Psoas muscle (tissue), 8 donors: Measurements from ENCODE around the gene FLNC. TPM values are rescaled to one million over a fixed set of nuclear protein-coding genes. Genes with fewer than 3 reads are reported as not detected.

Experiments used
- ATAC-seq, 4 donors: fragments of 200-7000 bp; cut with Tn5 transposase; one replicate each; pipeline ENCODE4 v1.9.1; 2020; ENCODE audit warnings: moderate library complexity in 3 of 4, mild to moderate bottlenecking in 2 of 4
- DNase-seq, 2 donors: peaks; one replicate each; pipeline ENCODE4 v3.0.0-alpha.2; 2020
- H3K27ac ChIP-seq: fragments of 200-600 bp; one replicate; pipeline ENCODE4 v1.8.0; 2022
- H3K27me3 ChIP-seq, 3 donors: fragments of 200-600 bp in 1 of 3; one replicate each; pipeline versions ENCODE4 v1.6.1 to v1.8.0; 2013 to 2022; ENCODE audit warnings: low read length in 2 of 3, mild to moderate bottlenecking in 2 of 3, moderate library complexity in 1 of 3; ENCODE audit not compliant: insufficient read depth in 3 of 3
- H3K36me3 ChIP-seq, 2 donors: fragments of 200-600 bp in 1 of 2; one replicate each; pipeline versions ENCODE4 v1.6.1 to v1.8.0; 2013 to 2022; ENCODE audit warnings: low read depth in 1 of 2, mild to moderate bottlenecking in 1 of 2, moderate library complexity in 1 of 2; ENCODE audit not compliant: insufficient read depth in 1 of 2
- H3K4me1 ChIP-seq: fragments of 200-600 bp; one replicate; pipeline ENCODE4 v1.8.0; 2022
- H3K4me3 ChIP-seq: fragments of 200-600 bp; one replicate; pipeline ENCODE4 v1.8.0; 2022; ENCODE audit warnings: mild to moderate bottlenecking
- H3K9me3 ChIP-seq: fragments of 200-600 bp; one replicate; pipeline ENCODE4 v1.8.0; 2022
- CTCF ChIP-seq: fragments of 200-600 bp; IDR thresholded peaks from one replicate; pipeline ENCODE4 v1.8.0; 2022; ENCODE audit warnings: antibody characterized with exemption
- WGBS, 3 donors: extraction: QIAGEN DNeasy Blood & Tissue Kit; methylation state at CpG; one replicate each; pipeline versions ENCODE4 v1.1.6 to v1.1.7; 2013; 5-methylcytosine and 5-hydroxymethylcytosine counted together
- intact Hi-C, 2 donors: fragments of 100-400 bp; cut with DNase I; formaldehyde crosslinking; loops; one replicate each; pipeline versions ENCODE4 v1.11.0 to v1.14.2; 2022
- polyA plus RNA-seq, 3 donors: library from polyadenylated mRNA; stranded (reverse); fragments of 200-250 nt; gene quantifications; one replicate each; pipeline ENCODE4 v1.2.3, GENCODE V29; 2013
- total RNA-seq, 4 donors: library from RNA; stranded (reverse); fragmentation: NEBNext Ultra II Directional in 2 of 4; extraction: Animal tissue kit (Norgen Biotek cat#: 25700) in 2 of 4; gene quantifications; one replicate each; pipeline versions ENCODE4 v1.2.1 to v1.2.4, GENCODE V29; 2021 to 2023
- donor health status: healthy with polysubstance abuse.
- donor health status: DM: no; HTN: no; CAD: no; lungs with moderate emphysema.
- donor health status: Bipolar disorder and iron deficiency.
- donor health status: healthy.
- donor health status: DM: yes; HTN: yes; CAD: no.
- donor health status: DM: no; HTN: no; CAD: no.
- donor health status: DM: no; HTN: no; CAD: no.
- donor health status: DM: yes; HTN: yes; CAD: no.

The FLNC gene
- total and polyA plus RNA-seq, 7 donors, result 1,080 to 6,311 (median 4,011) TPM

DNA sequence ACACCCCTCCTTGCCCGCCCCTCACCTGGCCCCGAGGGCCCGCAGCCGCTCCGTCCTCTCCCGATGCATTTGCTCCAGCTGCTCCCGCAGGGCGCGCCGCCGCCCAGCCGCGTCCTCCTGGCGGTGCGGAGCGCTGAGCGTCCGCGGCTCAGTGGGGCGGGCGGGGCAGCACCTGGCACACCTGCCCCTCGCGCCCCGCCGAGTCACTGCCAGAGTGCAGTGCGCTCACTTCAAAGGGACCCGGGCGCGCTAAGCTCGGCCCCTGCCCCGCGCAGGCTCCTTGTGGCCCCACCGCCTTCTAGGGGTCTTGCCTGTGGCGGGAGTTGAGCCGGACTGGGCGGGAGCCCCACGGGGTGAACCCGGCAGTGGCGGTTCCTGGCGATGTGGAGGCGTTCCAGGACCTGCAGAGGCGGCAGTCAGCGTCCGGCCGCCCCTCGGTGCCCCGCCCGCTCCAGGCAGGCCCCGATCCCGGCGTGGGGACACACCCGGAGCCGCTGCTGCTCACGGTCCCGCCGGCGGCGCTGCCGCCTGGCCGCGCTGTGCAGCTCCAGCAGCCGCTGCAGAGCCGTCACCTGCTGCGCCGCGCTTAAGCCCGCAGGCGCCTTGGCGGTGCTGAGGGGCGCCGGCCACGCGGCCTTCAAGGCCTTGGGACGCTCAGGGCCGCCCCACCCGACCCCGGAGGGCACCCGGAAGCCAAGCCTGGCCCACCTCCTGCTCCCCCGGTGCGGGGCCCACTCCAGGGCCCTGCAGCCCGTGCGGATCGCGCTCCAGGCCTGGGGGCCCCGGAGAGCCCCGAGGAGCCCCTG, 39.1 kb downstream of the FLNC start:
- no peak for TF ChIP-seq CTCF
- 0 to 1% (median 1%) methylated on average over 47 to 86 of the region's 86 CpGs for WGBS, 3 donors
- intact Hi-C loops, result no loop called here
- no peaks in the 10 kb centered on the region for H3K9me3 ChIP-seq
- H3K27ac ChIP-seq, result peak overlapping the region; percentile 42
- peak; percentile 9 to 41 (median 20) for ATAC-seq
- DNase-seq, result peak; percentile 70 to 85
- H3K36me3 ChIP-seq, result peaks cover 0 to 8% of the 10 kb centered on the region in 2 donors
- peak overlapping the region; percentile 73 for H3K4me3 ChIP-seq
- peaks cover 8% of the 10 kb centered on the region for H3K4me1 ChIP-seq
- H3K27me3 ChIP-seq, result no peaks in the 10 kb centered on the region

DNA sequence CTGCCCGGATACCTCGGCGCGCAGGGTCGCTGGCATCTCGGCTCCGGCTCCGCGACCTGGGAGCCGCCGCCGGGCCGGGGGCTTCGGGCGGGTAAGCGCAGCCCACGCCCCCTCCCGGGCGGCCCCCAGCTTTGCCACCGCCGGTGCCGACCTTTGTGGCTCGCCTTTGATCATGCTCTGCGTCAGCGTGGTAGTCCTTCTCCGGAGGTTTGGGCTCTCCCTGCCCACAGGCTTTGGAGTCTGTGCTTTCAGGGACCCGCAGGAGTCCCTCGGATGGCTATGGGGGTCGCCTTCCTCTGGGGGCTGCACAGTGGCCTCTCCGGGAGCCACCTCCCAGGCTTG, 39.7 kb downstream of the FLNC start:
- H3K4me1 ChIP-seq, result peaks cover 8% of the 10 kb centered on the region
- H3K9me3 ChIP-seq, result no peaks in the 10 kb centered on the region
- TF ChIP-seq CTCF, result no peak
- peaks cover 0 to 5% of the 10 kb centered on the region in 2 donors for H3K36me3 ChIP-seq
- WGBS, 3 donors, result 12 to 17% (median 12%) methylated on average over 24 to 30 of the region's 30 CpGs
- H3K4me3 ChIP-seq, result peak overlapping the region; percentile 73
- DNase-seq (peak in 1 of 2 donors; percentile 66), ATAC-seq (peak in 2 of 4 donors; percentile 0 to 1)
- H3K27me3 ChIP-seq, result no peaks in the 10 kb centered on the region
- H3K27ac ChIP-seq, result peak overlapping the region; percentile 42
- intact Hi-C loops, result no loop called here

- no peak for TF ChIP-seq CTCF
- intact Hi-C loops, result no loop called here
- no peak for ATAC-seq
These were observed 40.8 kb downstream of the FLNC start for GRCh38 chr7:128871050-128871449.

DNA sequence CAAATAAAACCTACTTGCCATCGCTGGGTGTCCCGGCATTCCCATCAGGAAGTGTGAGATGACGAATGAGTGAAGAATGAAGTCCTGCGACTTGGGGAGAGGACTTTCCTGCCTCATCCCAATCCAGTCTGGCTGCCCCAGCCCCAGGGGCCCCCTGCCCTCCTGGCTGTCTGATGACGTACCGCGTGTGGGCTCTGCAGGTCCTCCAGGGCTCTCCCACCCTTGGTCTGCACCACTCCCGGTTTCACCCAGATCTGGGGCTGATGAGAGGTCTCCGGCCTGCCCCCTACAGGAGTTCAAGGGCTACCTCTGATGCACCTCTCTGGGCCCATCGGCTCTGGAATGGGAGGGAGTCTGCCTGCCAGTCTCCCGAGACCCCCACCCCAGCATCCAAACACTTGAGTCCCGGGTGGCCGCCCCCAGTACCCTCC, 42.2 kb downstream of the FLNC start:
- H3K9me3 ChIP-seq, result no peaks in the 10 kb centered on the region
- H3K36me3 ChIP-seq, result no peaks in the 10 kb centered on the region
- WGBS, 3 donors, result 68 to 74% (median 71%) methylated on average over 13 of the region's 13 CpGs
- TF ChIP-seq CTCF, result no peak
- peaks cover 8% of the 10 kb centered on the region for H3K4me1 ChIP-seq
- no peak overlapping the region for H3K4me3 ChIP-seq
- peak in 2 of 4 donors; percentile 1 to 2 for ATAC-seq
- H3K27me3 ChIP-seq, result no peaks in the 10 kb centered on the region
- H3K27ac ChIP-seq, result peak overlapping the region; percentile 30
- intact Hi-C loops, result no loop called here
- peak in 1 of 2 donors; percentile 70 for DNase-seq

More at GRCh38 chr7:128871050-128871449, 40.8 kb downstream of the FLNC start:
- Histone ChIP-seq H3K9me3 (no peaks in the 10 kb centered on the region), H3K36me3 (no peaks in the 10 kb centered on the region), H3K27me3 (no peaks in the 10 kb centered on the region), H3K4me1 (peaks cover 8% of the 10 kb centered on the region), H3K4me3 (no peak overlapping the region), H3K27ac (no peak overlapping the region)
- WGBS, 3 donors, result 94 to 97% (median 95%) methylated on average over 5 of the region's 5 CpGs
- peak in 1 of 2 donors; percentile 60 for DNase-seq
